ENCODE measurements around the gene UBASH3B.
"Not testable (repeated sequence)": the region's sequence is repeated elsewhere in the genome, so short reads cannot be mapped to it uniquely, and the experiment has no call there.

The UBASH3B gene

DNA sequence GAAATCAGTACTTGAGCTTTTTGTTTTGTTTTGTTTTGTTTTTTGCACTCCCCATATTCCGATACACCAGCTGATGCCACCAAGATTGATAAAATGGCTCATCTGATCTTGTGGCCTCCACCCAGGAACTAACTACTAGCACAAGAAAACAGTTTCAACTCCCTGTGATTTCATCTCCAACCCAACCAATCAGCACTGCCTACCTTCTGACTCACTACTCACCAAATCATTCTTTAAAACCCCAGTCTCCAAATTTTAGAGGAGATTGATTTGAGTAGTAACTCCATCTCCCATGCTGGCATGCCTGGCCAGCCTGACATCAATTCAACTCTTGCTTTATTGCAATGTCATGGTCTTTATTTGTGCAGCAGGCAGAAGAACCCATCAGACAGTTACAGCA, 166.7 kb downstream of the UBASH3B start:
- Histone ChIP-seq H3K9ac (ENCODE audit: low read depth, low read length) (no peak overlapping the region), H3K36me3 (ENCODE audit: insufficient read depth, low read length) (peaks cover 2% of the 10 kb centered on the region; the same call in 1 of the 2 replicates), H3K4me1 (ENCODE audit: insufficient read depth, low read length) (no peaks in the 10 kb centered on the region)

DNA sequence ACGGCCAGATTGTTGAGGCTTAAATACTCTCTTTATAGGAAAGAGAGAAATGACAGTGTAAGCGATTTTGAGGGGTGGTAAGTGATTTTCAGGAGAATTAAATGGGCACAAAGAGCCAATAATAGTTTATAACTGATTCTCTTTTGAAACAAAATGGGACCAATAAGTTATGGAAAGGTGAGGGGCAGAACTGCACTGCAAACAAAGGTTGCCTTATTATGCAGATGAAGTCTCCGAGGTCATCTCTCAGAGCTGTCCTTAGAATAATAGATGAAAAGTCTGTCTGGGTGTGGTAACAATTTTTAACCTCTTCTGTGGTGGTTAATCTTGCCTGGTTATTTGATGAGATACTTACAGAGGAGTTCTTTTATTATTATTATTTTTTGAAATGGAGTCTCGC, 168.0 kb downstream of the UBASH3B start:
- Histone ChIP-seq H3K9ac (ENCODE audit: low read depth, low read length) (no peak overlapping the region), H3K9me3 (ENCODE audit: control insufficient read depth, insufficient read depth, low read length) (peaks cover 41% of the 10 kb centered on the region), H3K4me1 (ENCODE audit: insufficient read depth, low read length) (no peaks in the 10 kb centered on the region), H3K36me3 (ENCODE audit: insufficient read depth, low read length) (peaks cover 2% of the 10 kb centered on the region; the same call in 1 of the 2 replicates)

More for the DNA sequence above, 166.7 kb downstream of the UBASH3B start:
- H3K9me3 ChIP-seq (ENCODE audit: control insufficient read depth, insufficient read depth, low read length): peaks cover 41% of the 10 kb centered on the region

DNA sequence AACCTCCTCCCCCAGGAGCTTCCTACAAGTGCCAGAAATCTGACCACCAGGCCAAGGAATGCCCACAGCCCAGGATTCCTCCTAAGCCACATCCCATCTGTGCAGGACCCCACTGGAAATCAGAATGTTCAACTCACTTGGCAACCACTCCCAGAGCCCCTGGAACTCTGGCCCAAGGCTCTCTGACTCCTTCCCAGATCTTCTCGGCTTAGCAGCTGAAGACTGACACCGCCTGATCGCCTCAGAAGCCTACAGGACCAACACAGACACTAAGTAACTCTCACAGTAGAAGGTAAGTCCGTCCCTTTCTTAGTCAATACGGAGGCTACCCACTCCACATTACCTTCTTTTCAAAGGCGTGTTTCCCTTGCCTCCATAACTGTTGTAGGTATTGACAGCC, 173.8 kb downstream of the UBASH3B start:
- H3K36me3 ChIP-seq (ENCODE audit: insufficient read depth, low read length); H3K9me3 ChIP-seq (ENCODE audit: control insufficient read depth, insufficient read depth, low read length); H3K9ac ChIP-seq (ENCODE audit: low read depth, low read length): not testable (repeated sequence)
- peaks cover 14% of the 10 kb centered on the region for H3K4me1 ChIP-seq (ENCODE audit: insufficient read depth, low read length)

DNA sequence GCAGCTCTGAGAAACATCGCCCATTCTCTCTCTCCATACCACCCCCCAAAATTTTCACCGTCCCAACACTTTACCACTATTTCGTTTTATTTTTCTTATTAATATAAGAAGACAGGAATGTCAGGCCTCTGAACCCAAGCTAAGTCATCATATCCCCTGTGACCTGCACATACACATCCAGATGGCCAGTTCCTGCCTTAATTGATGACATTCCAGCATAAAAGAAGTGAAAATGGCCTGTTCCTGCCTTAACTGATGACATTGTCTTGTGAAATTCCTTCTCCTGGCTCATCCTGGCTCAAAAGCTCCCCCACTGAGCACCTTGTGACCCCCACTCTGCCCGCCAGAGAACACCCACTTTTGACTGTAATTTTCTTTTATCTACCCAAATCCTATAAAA, 176.8 kb downstream of the UBASH3B start:
- peaks cover 14% of the 10 kb centered on the region for H3K4me1 ChIP-seq (ENCODE audit: insufficient read depth, low read length)
- not testable (repeated sequence) for H3K9me3 ChIP-seq (ENCODE audit: control insufficient read depth, insufficient read depth, low read length); H3K9ac ChIP-seq (ENCODE audit: low read depth, low read length); H3K36me3 ChIP-seq (ENCODE audit: insufficient read depth, low read length)

DNA sequence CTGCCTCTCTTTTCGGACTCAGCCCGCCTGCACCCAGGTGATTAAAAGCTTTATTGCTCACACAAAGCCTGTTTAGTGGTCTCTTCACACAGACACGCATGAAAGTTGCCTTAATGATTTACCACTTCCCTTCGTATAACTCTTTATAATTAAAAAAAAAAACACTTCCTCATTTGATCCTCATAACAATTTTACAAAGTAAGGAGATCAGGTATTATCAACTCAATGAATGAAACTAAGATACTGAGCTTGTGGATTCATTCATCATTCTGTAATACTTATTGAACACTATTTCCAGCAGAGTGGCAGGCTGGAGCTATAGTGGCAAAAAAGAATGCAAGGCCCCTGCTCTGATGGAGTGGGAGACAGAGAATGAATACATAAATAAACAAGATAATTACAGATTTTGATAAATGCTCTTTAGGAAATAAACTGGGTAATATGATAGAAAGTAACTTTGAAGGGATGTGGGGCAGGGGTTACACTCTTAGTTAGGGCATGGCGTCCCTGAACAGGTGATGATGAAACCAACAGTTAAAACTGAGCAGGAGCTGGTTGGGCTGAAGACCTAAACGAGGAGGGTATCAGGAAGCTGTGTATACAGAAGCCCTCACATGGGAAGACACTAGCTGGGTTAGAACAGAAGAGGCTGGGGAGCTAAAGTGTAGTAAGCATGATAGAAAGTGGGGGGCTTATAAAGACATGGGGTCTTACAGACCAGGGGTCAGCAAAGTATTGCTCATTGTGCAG, 177.4 kb downstream of the UBASH3B start:
- peaks cover 14% of the 10 kb centered on the region for H3K4me1 ChIP-seq (ENCODE audit: insufficient read depth, low read length)
- H3K9me3 ChIP-seq (ENCODE audit: control insufficient read depth, insufficient read depth, low read length): no peaks in the 10 kb centered on the region
- H3K36me3 ChIP-seq (ENCODE audit: insufficient read depth, low read length): no peaks in the 10 kb centered on the region
- H3K9ac ChIP-seq (ENCODE audit: low read depth, low read length): no peak overlapping the region

DNA sequence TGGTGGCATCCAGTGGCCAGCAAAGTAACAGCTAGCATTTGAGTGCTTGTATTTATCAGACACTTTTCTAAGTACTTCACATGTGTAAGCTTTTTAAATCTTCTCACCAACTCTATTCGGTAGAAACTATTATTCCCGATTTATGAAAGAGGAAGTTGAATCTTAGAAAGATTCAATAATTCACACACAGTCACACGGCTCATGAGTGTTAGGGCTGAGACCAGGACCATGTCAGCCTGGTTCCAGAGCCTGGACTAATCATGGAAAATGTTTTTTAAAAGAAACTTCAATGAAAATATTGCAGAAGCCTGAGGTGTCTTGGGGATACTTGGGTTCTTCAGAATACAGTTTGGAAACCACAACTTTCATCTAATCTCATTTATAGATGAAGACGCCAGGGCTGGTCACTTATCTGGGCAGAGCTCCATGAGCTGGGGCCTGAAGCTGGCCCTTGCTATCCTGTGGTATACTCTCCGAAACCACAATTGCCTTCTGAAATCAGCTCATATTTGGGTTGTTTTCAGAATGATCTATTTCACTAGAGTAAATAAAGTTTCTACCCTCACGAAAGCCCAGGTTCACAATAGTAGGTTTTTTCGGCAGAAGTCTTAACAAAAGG, 178.4 kb downstream of the UBASH3B start:
- H3K9ac ChIP-seq (ENCODE audit: low read depth, low read length): no peak overlapping the region
- H3K9me3 ChIP-seq (ENCODE audit: control insufficient read depth, insufficient read depth, low read length): no peaks in the 10 kb centered on the region
- H3K4me1 ChIP-seq (ENCODE audit: insufficient read depth, low read length): peaks cover 14% of the 10 kb centered on the region
- no peaks in the 10 kb centered on the region for H3K36me3 ChIP-seq (ENCODE audit: insufficient read depth, low read length)

DNA sequence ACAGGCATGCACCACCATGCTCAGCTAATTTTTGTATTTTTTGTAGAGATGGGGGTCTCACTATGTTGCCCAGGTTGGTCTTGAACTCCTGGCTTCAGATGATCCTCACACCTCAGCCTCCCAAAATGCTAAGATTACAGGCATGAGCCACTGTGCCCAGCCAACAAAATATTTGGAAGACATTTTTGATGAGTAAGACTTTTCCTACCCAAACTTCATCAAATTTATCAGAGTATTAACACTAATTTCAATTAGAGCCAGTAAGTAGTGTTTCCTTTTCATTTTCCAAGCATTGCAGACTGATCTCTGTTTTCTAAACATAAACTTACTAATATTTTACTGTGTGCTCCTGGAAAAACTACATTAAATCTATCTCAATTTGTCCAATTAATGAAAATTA, 181.4 kb downstream of the UBASH3B start:
- Histone ChIP-seq H3K9me3 (ENCODE audit: control insufficient read depth, insufficient read depth, low read length) (no peaks in the 10 kb centered on the region), H3K36me3 (ENCODE audit: insufficient read depth, low read length) (no peaks in the 10 kb centered on the region), H3K9ac (ENCODE audit: low read depth, low read length) (no peak overlapping the region), H3K4me1 (ENCODE audit: insufficient read depth, low read length) (peaks cover 14% of the 10 kb centered on the region)

DNA sequence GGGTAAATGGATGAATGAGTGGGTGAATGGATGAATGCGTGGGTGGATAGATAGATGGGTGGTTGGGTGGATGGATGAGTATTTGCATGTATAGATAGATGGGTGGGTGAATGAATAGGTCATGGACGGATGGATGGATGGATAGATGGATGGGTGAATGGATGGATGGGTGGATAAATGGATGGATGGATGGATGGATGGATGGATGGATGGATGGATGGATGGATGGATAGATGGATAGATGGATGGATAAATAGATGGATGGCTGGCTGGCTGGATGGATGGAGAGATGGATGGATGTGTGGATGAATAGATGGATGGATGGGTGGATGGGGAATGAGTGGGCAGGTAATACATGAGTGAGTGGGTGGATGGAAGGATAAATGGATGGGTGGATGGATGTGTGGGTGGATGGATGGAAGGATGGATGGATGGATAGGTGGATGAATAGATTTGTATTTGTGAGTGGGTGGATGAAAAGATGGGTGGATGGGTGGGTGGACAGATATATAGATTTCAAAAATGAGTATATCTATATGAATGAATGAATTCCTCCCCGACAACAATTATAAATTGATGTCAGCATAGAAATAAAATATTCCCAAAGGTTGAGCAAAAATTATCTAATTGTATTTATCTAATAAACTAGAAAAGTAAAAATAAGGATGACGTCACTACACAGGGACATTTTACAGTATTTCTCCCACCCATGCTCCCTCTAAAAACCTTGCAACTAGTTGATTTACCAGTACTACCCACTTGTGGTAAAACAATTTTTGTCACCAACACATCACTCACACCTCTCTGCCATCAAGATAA, 182.2 kb downstream of the UBASH3B start:
- no peaks in the 10 kb centered on the region for H3K9me3 ChIP-seq (ENCODE audit: control insufficient read depth, insufficient read depth, low read length)
- no peak overlapping the region for H3K9ac ChIP-seq (ENCODE audit: low read depth, low read length)
- H3K36me3 ChIP-seq (ENCODE audit: insufficient read depth, low read length): no peaks in the 10 kb centered on the region
- H3K4me1 ChIP-seq (ENCODE audit: insufficient read depth, low read length): peaks cover 11% of the 10 kb centered on the region

DNA sequence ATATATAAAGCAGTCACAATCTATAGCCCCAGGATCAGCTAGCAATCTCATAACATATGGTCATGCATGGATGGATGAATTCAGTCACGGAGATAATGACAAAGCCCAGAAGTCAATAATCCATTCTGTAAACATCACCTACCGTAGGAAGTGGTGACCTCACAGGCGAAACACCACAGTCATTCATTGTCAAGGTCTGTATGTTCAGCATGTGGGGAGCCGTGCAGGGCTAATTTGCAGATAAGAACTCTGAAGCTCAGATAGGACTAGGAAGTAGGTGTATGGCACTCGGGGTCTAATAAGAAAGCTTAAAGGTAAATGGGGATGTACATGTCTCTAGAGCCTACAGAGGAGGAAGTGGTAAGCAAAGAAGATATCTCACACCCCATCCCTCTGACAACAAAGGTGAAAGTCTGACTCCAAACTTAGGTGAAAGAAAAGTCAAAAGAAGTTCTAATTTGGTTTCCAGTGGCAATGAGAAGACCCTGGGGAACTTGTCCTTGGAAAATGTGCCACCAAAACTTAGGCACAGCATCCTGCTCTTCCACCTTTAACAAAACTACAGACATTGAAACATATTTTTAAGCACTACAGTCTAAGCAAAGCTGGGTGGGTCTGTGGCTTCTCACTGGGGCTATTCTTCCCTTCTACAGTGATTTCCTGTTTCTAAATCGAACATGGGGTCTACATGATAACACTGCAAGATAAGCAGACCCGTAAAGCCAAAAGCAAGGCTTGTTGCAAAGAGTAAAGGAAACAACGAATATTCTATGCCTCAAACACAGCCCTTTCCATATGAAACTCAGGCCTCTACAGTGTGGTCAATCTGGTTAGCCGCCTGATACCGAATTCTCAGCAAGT, 188.0 kb downstream of the UBASH3B start:
- Histone ChIP-seq H3K9me3 (ENCODE audit: control insufficient read depth, insufficient read depth, low read length) (no peaks in the 10 kb centered on the region), H3K36me3 (ENCODE audit: insufficient read depth, low read length) (no peaks in the 10 kb centered on the region), H3K4me1 (ENCODE audit: insufficient read depth, low read length) (no peaks in the 10 kb centered on the region), H3K9ac (ENCODE audit: low read depth, low read length) (no peak overlapping the region)

DNA sequence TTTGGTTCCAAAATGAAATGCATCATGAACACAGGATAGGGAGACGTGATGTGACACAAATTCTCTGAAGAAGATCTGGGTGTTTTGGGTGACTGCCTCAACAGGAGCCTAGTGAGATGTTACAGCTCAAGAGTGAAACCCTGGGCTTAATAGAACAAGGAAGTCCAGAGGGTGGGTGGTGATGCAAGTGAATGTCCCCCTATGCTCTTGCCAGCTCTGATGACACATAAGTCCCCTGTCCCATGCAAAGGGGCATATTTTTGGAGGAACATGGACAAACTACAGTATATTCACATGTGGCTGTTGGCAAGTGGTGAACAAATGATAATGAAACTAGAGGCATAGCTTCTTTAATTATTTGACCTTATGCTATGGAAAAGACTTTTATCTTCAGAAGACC, 191.9 kb downstream of the UBASH3B start:
- Histone ChIP-seq H3K4me1 (ENCODE audit: insufficient read depth, low read length) (peaks cover 16% of the 10 kb centered on the region; the same call in 1 of the 2 replicates), H3K9me3 (ENCODE audit: control insufficient read depth, insufficient read depth, low read length) (no peaks in the 10 kb centered on the region), H3K9ac (ENCODE audit: low read depth, low read length) (no peak overlapping the region), H3K36me3 (ENCODE audit: insufficient read depth, low read length) (no peaks in the 10 kb centered on the region)

DNA sequence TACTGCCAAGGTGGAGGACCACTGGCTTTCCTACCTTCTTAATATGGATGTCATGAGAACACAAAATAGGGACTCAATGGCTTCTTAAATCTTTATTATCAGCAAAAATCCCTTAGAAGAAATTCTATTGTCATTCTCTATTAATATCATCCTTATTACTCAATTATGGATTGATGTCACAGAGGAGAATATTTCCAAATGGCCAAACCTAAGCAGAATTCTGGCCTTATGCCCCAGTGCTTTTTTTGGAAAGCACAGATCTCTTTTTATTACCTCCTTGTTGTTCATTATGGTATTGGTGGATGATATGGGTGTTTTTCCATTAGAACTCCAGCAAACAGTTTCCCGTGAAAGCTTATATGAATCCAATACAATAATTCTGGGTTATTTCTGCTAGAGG, 192.7 kb downstream of the UBASH3B start:
- H3K9me3 ChIP-seq (ENCODE audit: control insufficient read depth, insufficient read depth, low read length): no peaks in the 10 kb centered on the region
- H3K36me3 ChIP-seq (ENCODE audit: insufficient read depth, low read length): no peaks in the 10 kb centered on the region
- no peak overlapping the region for H3K9ac ChIP-seq (ENCODE audit: low read depth, low read length)
- H3K4me1 ChIP-seq (ENCODE audit: insufficient read depth, low read length): peaks cover 19% of the 10 kb centered on the region; the same call in 1 of the 2 replicates

DNA sequence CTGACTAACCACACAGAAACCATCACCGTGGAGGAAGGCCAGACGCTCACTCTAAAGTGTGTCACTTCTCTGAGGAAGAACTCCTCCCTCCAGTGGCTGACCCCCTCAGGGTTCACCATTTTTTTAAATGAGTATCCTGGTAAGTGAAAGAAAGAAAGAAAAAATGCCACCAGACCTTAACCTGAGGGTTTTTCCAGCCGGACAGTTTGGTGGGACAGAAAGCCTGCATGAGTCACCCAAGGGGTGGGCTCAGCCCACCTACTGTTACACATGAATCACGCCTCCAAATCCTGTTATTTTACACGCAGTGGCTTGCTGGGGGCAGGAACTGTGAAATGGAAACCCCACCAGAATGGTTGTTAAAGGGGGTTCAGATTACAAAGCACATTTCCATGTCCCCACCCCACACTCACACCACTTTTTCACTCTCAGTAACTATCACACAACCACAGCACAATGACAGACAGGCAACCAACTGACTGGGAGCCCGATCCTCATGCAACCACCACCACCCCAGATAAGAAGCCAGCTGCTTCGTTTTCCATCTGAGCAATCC, 194.6 kb downstream of the UBASH3B start:
- Histone ChIP-seq H3K36me3 (ENCODE audit: insufficient read depth, low read length) (no peaks in the 10 kb centered on the region), H3K9ac (ENCODE audit: low read depth, low read length) (peak overlapping the region; percentile 4; the same call in 1 of the 2 replicates), H3K9me3 (ENCODE audit: control insufficient read depth, insufficient read depth, low read length) (no peaks in the 10 kb centered on the region), H3K4me1 (ENCODE audit: insufficient read depth, low read length) (peaks cover 23% of the 10 kb centered on the region)

DNA sequence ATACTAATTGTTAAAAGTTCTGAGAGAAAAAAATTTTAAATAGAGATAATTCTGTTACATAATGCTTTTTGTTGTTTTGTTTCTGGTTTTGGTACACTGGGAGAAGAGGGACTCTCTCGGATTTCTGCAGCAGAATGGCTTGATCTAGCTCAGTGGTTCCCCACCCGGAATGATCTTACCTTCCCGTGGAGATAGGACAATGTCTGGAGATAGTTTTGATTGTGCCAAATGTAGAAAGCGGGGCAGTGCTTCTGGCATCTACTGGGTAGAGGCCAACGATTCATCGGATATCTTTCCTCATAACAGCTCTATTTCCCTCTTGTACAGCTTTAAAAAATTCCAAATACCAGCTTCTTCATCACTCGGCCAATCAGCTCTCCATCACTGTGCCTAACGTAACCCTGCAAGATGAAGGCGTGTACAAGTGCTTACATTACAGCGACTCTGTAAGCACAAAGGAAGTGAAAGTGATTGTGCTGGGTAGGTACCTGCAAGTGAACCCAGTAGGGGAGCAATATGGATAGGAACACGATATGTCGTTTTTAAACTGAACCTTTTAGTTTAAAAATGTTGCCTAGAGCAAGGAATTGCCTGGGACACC, 195.9 kb downstream of the UBASH3B start:
- Histone ChIP-seq H3K9ac (ENCODE audit: low read depth, low read length) (no peak overlapping the region), H3K9me3 (ENCODE audit: control insufficient read depth, insufficient read depth, low read length) (no peaks in the 10 kb centered on the region), H3K4me1 (ENCODE audit: insufficient read depth, low read length) (peaks cover 23% of the 10 kb centered on the region), H3K36me3 (ENCODE audit: insufficient read depth, low read length) (no peaks in the 10 kb centered on the region)
